Panc1 (cell line): Measurements from ENCODE around the gene ICE2. TPM values are rescaled to one million over a fixed set of nuclear protein-coding genes. Genes with fewer than 3 reads are reported as not detected.
A peak's percentile ranks its signal among the peaks of the same experiment; 100 is the strongest.

ENCODE experiments used
- ATAC-seq: fragments of 200-7000 bp; cut with Tn5 transposase; 2 replicates; pipeline ENCODE4 v1.9.1; 2020; ENCODE audit warnings: mild to moderate bottlenecking, moderate library complexity
- BruUV-seq: library from RNA; stranded (reverse); fragments of 400-500 nt; replicated peaks from 2 replicates; lab custom pipeline; 2021; lab: Mats Ljungman, UMichigan
- CTCF ChIA-PET: fragments of 300-600 bp; sonication (Branson Sonifier 250); formaldehyde crosslinking; loops from one replicate; lab custom pipeline; 2022; ENCODE audit warnings: antibody characterized with exemption; lab: Charles Lee
- POLR2A ChIA-PET: fragments of 300-600 bp; sonication (Branson Sonifier 250); formaldehyde crosslinking; loops from one replicate; lab custom pipeline; 2022; ENCODE audit warnings: antibody characterized with exemption; lab: Charles Lee
- DNase-seq: peaks from one replicate; pipeline ENCODE4 v3.0.0-alpha.2; 2010; ENCODE audit warnings: low read depth, low spot score
- H3K27ac ChIP-seq: 2 replicates; pipeline ENCODE4 v1.5.1; 2011; ENCODE audit warnings: mild to moderate bottlenecking, low read length, inconsistent platforms
- H3K27me3 ChIP-seq: fragments of 200-500 bp; sonication (Bioruptor generic); 2 replicates; pipeline ENCODE4 v1.6.0; 2014; ENCODE audit warnings: low read length, inconsistent platforms; ENCODE audit not compliant: control insufficient read depth, insufficient read depth
- H3K36me3 ChIP-seq: fragments of 200-500 bp; sonication (Bioruptor generic); 2 replicates; pipeline ENCODE4 v1.5.1; 2014; ENCODE audit warnings: inconsistent platforms, mild to moderate bottlenecking, low read length, moderate library complexity; ENCODE audit not compliant: control insufficient read depth, insufficient read depth
- H3K4me1 ChIP-seq: 2 replicates; pipeline ENCODE4 v1.5.1; 2011; ENCODE audit warnings: inconsistent platforms, mild to moderate bottlenecking, low read length, moderate library complexity; ENCODE audit not compliant: control insufficient read depth, insufficient read depth
- H3K4me3 ChIP-seq, 2 experiments: 2 replicates each; pipeline ENCODE4 v1.5.1; 2011 to 2012; ENCODE audit warnings: low read depth in 2 of 2, low read length in 2 of 2, mild to moderate bottlenecking in 2 of 2, inconsistent platforms in 1 of 2, moderate library complexity in 1 of 2
- H3K9me3 ChIP-seq: fragments of 200-500 bp; sonication (Bioruptor generic); 2 replicates; pipeline ENCODE4 v1.5.1; 2014; ENCODE audit warnings: low read depth, mild to moderate bottlenecking, inconsistent platforms, low read length, moderate library complexity; ENCODE audit not compliant: control insufficient read depth, insufficient read depth
- POLR2AphosphoS5 ChIP-seq: IDR thresholded peaks from 2 replicates; pipeline ENCODE4 v1.6.1; 2012; ENCODE audit warnings: mild to moderate bottlenecking, low read depth, low read length, moderate library complexity
- SIN3A ChIP-seq: IDR thresholded peaks from 2 replicates; pipeline ENCODE4 v1.6.1; 2012; ENCODE audit warnings: low read depth, mild to moderate bottlenecking, low read length, moderate library complexity, borderline replicate concordance; ENCODE audit not compliant: insufficient read depth
- TCF7L2 ChIP-seq: IDR thresholded peaks from 2 replicates; pipeline ENCODE4 v1.6.1; 2011; ENCODE audit warnings: mild to moderate bottlenecking, low read depth, low read length, inconsistent platforms
- in situ Hi-C: cut with HindIII; loops from 2 replicates; pipeline ENCODE4 v1.10.0; 2016; ENCODE audit warnings: low sequenced_read_pairs, low pct_unique_long_range_greater_than_20kb
- intact Hi-C: fragments of 100-400 bp; cut with micrococcal nuclease; formaldehyde crosslinking; loops from one replicate; pipeline ENCODE4 v1.10.0; 2022; ENCODE audit not compliant: unreplicated experiment
- total RNA-seq: library from RNA; stranded (reverse); gene quantifications from one replicate; pipeline ENCODE4 v1.2.1, GENCODE V29; 2021; ENCODE audit not compliant: unreplicated experiment
- TF ChIP-seq, protein P1 (sequence below): fragments of 450-650 bp; IDR thresholded peaks from 2 replicates; pipeline ENCODE4 v1.5.1; 2017; ENCODE audit warnings: mild to moderate bottlenecking
- TF ChIP-seq, protein P2 (sequence below), 2 experiments: IDR thresholded peaks; 2 replicates each; pipeline ENCODE4 v1.6.1; 2011 to 2012; ENCODE audit warnings: low read depth in 2 of 2, control low read depth in 1 of 2, low read length in 1 of 2, mild to moderate bottlenecking in 1 of 2, moderate library complexity in 1 of 2; ENCODE audit not compliant: insufficient read depth in 1 of 2

ICE2 gene
- total RNA-seq, 1 experiment from 2014 or later, result 66.2 TPM

DNA sequence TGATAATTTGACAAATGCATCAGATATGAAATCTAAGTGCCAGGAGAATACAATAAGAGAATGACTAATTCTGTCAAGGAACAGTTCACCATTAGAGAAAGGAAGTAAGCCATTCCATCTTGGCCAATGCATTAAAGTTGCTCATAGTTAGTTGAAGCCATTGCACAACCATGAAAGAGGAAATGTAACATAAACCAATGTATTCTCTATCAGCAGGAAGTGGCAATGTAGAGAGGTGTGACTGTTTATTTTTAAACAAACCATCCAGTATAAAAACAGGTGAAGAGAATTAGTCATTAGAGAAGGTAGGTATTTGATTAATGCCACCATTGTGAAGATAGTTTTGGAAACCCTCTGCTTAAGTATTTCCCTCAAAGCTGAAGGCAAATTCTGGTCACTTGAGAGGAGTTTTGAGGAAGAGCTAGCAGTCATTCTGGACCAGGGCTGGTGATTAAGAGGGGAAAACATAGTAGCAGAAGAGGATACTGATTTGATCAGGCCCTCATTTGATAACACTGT lies 70.4 kb downstream of the ICE2 start:
- no peaks in the 10 kb centered on the region for H3K36me3 ChIP-seq
- peak; percentile 59; the same call in 1 of the 2 replicates for ATAC-seq
- no peaks in the 10 kb centered on the region for H3K27me3 ChIP-seq
- no TSS peak for BruUV-seq
- TF ChIP-seq POLR2AphosphoS5, result no peak
- TF ChIP-seq, protein P1, sequence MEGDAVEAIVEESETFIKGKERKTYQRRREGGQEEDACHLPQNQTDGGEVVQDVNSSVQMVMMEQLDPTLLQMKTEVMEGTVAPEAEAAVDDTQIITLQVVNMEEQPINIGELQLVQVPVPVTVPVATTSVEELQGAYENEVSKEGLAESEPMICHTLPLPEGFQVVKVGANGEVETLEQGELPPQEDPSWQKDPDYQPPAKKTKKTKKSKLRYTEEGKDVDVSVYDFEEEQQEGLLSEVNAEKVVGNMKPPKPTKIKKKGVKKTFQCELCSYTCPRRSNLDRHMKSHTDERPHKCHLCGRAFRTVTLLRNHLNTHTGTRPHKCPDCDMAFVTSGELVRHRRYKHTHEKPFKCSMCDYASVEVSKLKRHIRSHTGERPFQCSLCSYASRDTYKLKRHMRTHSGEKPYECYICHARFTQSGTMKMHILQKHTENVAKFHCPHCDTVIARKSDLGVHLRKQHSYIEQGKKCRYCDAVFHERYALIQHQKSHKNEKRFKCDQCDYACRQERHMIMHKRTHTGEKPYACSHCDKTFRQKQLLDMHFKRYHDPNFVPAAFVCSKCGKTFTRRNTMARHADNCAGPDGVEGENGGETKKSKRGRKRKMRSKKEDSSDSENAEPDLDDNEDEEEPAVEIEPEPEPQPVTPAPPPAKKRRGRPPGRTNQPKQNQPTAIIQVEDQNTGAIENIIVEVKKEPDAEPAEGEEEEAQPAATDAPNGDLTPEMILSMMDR, result no peak
- no peak for TF ChIP-seq TCF7L2
- TF ChIP-seq SIN3A, result no peak
- TF ChIP-seq, protein P2, sequence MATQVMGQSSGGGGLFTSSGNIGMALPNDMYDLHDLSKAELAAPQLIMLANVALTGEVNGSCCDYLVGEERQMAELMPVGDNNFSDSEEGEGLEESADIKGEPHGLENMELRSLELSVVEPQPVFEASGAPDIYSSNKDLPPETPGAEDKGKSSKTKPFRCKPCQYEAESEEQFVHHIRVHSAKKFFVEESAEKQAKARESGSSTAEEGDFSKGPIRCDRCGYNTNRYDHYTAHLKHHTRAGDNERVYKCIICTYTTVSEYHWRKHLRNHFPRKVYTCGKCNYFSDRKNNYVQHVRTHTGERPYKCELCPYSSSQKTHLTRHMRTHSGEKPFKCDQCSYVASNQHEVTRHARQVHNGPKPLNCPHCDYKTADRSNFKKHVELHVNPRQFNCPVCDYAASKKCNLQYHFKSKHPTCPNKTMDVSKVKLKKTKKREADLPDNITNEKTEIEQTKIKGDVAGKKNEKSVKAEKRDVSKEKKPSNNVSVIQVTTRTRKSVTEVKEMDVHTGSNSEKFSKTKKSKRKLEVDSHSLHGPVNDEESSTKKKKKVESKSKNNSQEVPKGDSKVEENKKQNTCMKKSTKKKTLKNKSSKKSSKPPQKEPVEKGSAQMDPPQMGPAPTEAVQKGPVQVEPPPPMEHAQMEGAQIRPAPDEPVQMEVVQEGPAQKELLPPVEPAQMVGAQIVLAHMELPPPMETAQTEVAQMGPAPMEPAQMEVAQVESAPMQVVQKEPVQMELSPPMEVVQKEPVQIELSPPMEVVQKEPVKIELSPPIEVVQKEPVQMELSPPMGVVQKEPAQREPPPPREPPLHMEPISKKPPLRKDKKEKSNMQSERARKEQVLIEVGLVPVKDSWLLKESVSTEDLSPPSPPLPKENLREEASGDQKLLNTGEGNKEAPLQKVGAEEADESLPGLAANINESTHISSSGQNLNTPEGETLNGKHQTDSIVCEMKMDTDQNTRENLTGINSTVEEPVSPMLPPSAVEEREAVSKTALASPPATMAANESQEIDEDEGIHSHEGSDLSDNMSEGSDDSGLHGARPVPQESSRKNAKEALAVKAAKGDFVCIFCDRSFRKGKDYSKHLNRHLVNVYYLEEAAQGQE (IDR thresholded peaks at IDR 0.05; ENCODE audit: insufficient read depth in 1 of 2, low read depth in 2 of 2, low read length in 1 of 2), result no peak
- no peaks in the 10 kb centered on the region for H3K9me3 ChIP-seq
- ChIA-PET POLR2A (interaction anchor here (0.6 kb wide), 1 partner anchor 47 kb away, joined by 4 read pairs; no protein-coding TSS in a partner anchor), CTCF (no interaction called here)
- peak overlapping the region; percentile 55 for H3K27ac ChIP-seq
- intact Hi-C loops, result no loop called here
- in situ Hi-C loops, result no loop called here
- H3K4me1 ChIP-seq, result peaks cover 19% of the 10 kb centered on the region
- DNase-seq, result no peak
- no peak overlapping the region for H3K4me3 ChIP-seq

DNA sequence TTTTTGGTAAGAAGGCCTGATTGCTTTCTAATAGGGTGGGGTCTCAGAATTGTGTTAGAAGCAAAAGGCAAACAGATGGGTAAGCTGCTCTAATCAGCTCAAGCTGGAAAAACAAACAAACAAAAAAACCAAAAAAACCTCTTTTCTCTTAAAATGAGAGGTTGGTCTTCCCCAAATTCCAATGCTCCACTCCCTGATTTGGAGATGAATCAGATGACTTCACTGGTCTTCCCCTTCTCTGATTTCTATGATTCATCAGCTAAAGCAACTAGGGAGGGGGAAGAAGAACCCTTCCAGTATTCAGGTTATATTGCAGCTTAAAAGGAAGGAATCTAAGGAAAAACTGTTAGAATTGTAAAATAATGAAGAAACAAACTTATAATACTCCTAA lies 71.5 kb downstream of the ICE2 start:
- TF ChIP-seq, protein P2 (IDR thresholded peaks at IDR 0.05; ENCODE audit: insufficient read depth in 1 of 2, low read depth in 2 of 2, low read length in 1 of 2), result no peak
- TF ChIP-seq TCF7L2 (no peak), POLR2AphosphoS5 (no peak), SIN3A (no peak)
- TF ChIP-seq, protein P1, result no peak
- CTCF ChIA-PET, result no interaction called here
- peaks cover 19% of the 10 kb centered on the region for H3K4me1 ChIP-seq
- ATAC-seq (no peak; the same call in 1 of the 2 replicates), DNase-seq (no peak)
- intact Hi-C loops, result no loop called here
- POLR2A ChIA-PET, result no interaction called here
- H3K4me3 ChIP-seq, result no peak overlapping the region
- in situ Hi-C loops, result no loop called here
- no peaks in the 10 kb centered on the region for H3K27me3 ChIP-seq
- no peaks in the 10 kb centered on the region for H3K9me3 ChIP-seq
- H3K27ac ChIP-seq, result peak overlapping the region; percentile 12
- no TSS peak for BruUV-seq
- H3K36me3 ChIP-seq, result no peaks in the 10 kb centered on the region
